Skeletal muscle tissue (tissue), 4 donors: ENCODE results near the gene OLFM1. TPM values are rescaled to one million over a fixed set of nuclear protein-coding genes. Genes with fewer than 3 reads are reported as not detected.

ENCODE experiments used
- H3K27ac ChIP-seq: one replicate; pipeline ENCODE4 v1.7.0; 2013; ENCODE audit warnings: mild to moderate bottlenecking, low read depth, low read length, inconsistent platforms
- H3K27me3 ChIP-seq, 3 donors: one replicate each; pipeline ENCODE4 v1.7.0; 2013; ENCODE audit warnings: low read length in 3 of 3; ENCODE audit not compliant: control insufficient read depth in 3 of 3, insufficient read depth in 3 of 3
- H3K36me3 ChIP-seq, 3 donors: one replicate each; pipeline ENCODE4 v1.7.0; 2013; ENCODE audit warnings: low read length in 3 of 3; ENCODE audit not compliant: control insufficient read depth in 3 of 3, insufficient read depth in 3 of 3
- H3K4me1 ChIP-seq, 3 donors: one replicate each; pipeline ENCODE4 v1.7.0; 2013; ENCODE audit warnings: low read length in 3 of 3, mild to moderate bottlenecking in 3 of 3; ENCODE audit not compliant: control insufficient read depth in 3 of 3, insufficient read depth in 3 of 3
- H3K4me3 ChIP-seq, 3 donors: one replicate each; pipeline ENCODE4 v1.7.0; 2013; ENCODE audit warnings: low read length in 3 of 3
- H3K9ac ChIP-seq, 3 donors: one replicate each; pipeline ENCODE4 v1.7.0; 2013; ENCODE audit warnings: low read length in 3 of 3, mild to moderate bottlenecking in 3 of 3, moderate library complexity in 2 of 3, low read depth in 1 of 3
- H3K9me3 ChIP-seq, 3 donors: one replicate each; pipeline ENCODE4 v1.7.0; 2013; ENCODE audit warnings: low read length in 3 of 3; ENCODE audit not compliant: control insufficient read depth in 3 of 3
- total RNA-seq: library from RNA; depleted of rRNA; stranded (reverse); fragments of >200 nt; gene quantifications from one replicate; pipeline ENCODE4 v1.2.3, GENCODE V29; 2014
- donor health status: Osteomylitis.

OLFM1 gene
- total RNA-seq, 1 donor from 2014 or later = 2.6 TPM

- no peak overlapping the region for H3K4me3 ChIP-seq
- H3K9me3 ChIP-seq = no peaks in the 10 kb centered on the region
These were observed 40.6 kb upstream of the OLFM1 start for GRCh38 chr9:135046739-135047350.

GRCh38 chr9:135047521-135047920 lies 39.9 kb upstream of the OLFM1 start:
- no peak overlapping the region for H3K9ac ChIP-seq
- no peaks in the 10 kb centered on the region for H3K9me3 ChIP-seq
- peaks cover 26 to 54% (median 54%) of the 10 kb centered on the region in 3 donors for H3K27me3 ChIP-seq
- no peak overlapping the region for H3K27ac ChIP-seq
- H3K4me3 ChIP-seq = no peak overlapping the region
- H3K4me1 ChIP-seq = no peaks in the 10 kb centered on the region
- H3K36me3 ChIP-seq = no peaks in the 10 kb centered on the region

More at GRCh38 chr9:135046739-135047350, 40.6 kb upstream of the OLFM1 start:
- Histone ChIP-seq H3K27ac (no peak overlapping the region), H3K27me3 (peaks cover 26 to 57% (median 48%) of the 10 kb centered on the region in 3 donors), H3K9ac (no peak overlapping the region), H3K36me3 (no peaks in the 10 kb centered on the region), H3K4me1 (no peaks in the 10 kb centered on the region)

GRCh38 chr9:135048046-135048757 lies 39.3 kb upstream of the OLFM1 start:
- Histone ChIP-seq H3K27me3 (peaks cover 26 to 53% (median 51%) of the 10 kb centered on the region in 3 donors), H3K9ac (no peak overlapping the region)

GRCh38 chr9:135048758-135049444 lies 38.6 kb upstream of the OLFM1 start:
- Histone ChIP-seq H3K4me1 (no peaks in the 10 kb centered on the region), H3K27ac (no peak overlapping the region), H3K9me3 (no peaks in the 10 kb centered on the region), H3K9ac (no peak overlapping the region), H3K36me3 (no peaks in the 10 kb centered on the region), H3K27me3 (peaks cover 26 to 57% (median 51%) of the 10 kb centered on the region in 3 donors), H3K4me3 (no peak overlapping the region)

More at GRCh38 chr9:135048046-135048757, 39.3 kb upstream of the OLFM1 start:
- no peaks in the 10 kb centered on the region for H3K9me3 ChIP-seq
- no peaks in the 10 kb centered on the region for H3K4me1 ChIP-seq
- no peak overlapping the region for H3K27ac ChIP-seq
- H3K4me3 ChIP-seq = no peak overlapping the region
- no peaks in the 10 kb centered on the region for H3K36me3 ChIP-seq

DNA sequence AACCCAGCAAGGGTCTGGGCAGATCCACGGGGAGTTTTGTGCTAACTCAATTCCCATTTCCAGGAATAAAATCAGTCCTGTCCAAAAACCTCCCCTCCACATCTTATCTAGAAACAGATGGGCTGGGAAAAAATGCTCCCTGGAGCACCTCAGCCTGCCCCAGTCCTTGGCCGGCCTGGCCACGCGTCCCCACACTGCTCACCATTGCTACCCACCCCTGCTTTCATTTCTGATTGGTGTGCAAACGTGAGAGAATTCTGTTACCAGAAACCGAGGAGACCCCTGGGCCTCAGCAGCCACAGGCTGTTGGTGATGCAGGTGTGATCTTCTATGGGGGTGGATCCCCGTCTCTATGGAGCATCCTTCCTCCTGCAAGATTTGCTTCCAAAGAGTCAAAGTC lies 38.0 kb upstream of the OLFM1 start:
- H3K27me3 ChIP-seq = peaks cover 26 to 57% (median 51%) of the 10 kb centered on the region in 3 donors
- H3K4me3 ChIP-seq = no peak overlapping the region
- no peaks in the 10 kb centered on the region for H3K9me3 ChIP-seq

DNA sequence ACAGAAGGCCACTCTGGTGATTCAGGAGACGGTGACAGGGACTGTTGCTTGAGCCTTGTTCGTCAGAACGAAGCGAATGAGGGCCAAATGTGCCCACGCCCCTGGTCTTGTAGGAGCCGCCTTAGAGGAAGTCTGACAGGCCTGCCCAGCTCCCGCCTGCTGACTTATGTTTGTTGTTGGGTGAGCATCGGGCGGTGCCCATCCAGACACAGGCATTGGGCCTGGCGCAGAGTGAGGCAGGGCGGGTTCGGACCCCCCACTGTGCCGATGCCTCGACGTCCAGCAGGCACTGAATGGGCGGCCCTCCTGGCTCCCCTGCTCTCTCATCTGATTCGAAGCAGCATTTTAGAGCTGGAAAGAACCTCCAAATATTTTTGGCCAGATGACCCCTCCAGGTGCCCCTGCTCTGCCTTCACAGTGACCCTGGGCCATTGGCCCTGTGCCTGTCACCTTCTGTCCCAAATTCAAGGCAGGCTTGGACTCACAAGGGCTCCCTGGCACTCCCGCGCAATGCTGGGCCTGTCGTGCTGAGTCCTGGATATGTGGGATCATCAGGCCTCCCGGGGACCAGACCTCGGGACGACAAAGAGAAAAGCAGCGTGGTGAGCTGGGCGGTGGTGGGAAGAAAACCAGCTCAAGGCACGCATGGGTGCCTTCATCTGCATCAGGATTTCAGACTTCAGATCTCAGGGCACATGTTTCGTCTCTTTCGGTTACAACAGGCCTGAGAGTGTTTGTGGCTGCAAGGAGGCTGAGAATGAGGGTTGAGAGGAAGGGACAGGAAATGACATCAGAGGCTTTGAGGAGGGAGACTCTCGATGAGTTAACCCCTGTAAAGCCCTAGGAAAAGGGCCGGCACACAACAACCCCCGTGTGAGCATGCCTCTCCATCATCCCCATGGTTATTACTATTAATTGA lies 37.1 kb upstream of the OLFM1 start:
- Histone ChIP-seq H3K36me3 (no peaks in the 10 kb centered on the region), H3K27me3 (peaks cover 26 to 55% (median 48%) of the 10 kb centered on the region in 3 donors), H3K4me1 (no peaks in the 10 kb centered on the region), H3K4me3 (no peak overlapping the region), H3K27ac (no peak overlapping the region), H3K9me3 (no peaks in the 10 kb centered on the region), H3K9ac (no peak overlapping the region)

More for the DNA sequence above, 38.0 kb upstream of the OLFM1 start:
- H3K9ac ChIP-seq = no peak overlapping the region
- H3K36me3 ChIP-seq = no peaks in the 10 kb centered on the region
- no peaks in the 10 kb centered on the region for H3K4me1 ChIP-seq
- H3K27ac ChIP-seq = no peak overlapping the region

GRCh38 chr9:135051316-135052038 lies 36.0 kb upstream of the OLFM1 start:
- Histone ChIP-seq H3K4me3 (no peak overlapping the region), H3K27ac (no peak overlapping the region), H3K4me1 (no peaks in the 10 kb centered on the region), H3K9me3 (no peaks in the 10 kb centered on the region), H3K9ac (no peak overlapping the region), H3K27me3 (peaks cover 22 to 43% (median 38%) of the 10 kb centered on the region in 3 donors), H3K36me3 (no peaks in the 10 kb centered on the region)

DNA sequence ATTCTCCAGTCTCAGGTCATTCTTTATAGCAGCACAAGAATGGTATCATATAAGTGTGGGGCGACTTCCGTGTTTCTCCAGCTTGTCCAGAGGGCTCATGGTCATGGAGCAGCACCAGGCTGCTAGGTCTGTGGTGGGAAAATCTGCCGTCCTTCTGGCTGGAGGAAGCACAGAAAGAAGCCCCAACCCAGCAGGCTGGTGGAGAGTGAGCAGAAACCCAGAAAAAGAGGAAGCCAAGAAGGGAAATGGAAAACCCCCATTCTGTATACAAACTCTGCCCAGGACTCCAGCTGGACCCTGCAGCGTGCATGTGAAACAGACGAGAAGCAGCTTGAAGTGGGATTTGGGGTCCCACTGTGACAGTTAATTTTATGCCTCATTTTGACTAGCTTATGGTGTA lies 34.3 kb upstream of the OLFM1 start:
- H3K27ac ChIP-seq = no peak overlapping the region
- no peak overlapping the region for H3K9ac ChIP-seq
- no peak overlapping the region for H3K4me3 ChIP-seq
- H3K4me1 ChIP-seq = no peaks in the 10 kb centered on the region
- H3K36me3 ChIP-seq = no peaks in the 10 kb centered on the region
- H3K9me3 ChIP-seq = no peaks in the 10 kb centered on the region
- peaks cover 19 to 34% (median 33%) of the 10 kb centered on the region in 3 donors for H3K27me3 ChIP-seq

DNA sequence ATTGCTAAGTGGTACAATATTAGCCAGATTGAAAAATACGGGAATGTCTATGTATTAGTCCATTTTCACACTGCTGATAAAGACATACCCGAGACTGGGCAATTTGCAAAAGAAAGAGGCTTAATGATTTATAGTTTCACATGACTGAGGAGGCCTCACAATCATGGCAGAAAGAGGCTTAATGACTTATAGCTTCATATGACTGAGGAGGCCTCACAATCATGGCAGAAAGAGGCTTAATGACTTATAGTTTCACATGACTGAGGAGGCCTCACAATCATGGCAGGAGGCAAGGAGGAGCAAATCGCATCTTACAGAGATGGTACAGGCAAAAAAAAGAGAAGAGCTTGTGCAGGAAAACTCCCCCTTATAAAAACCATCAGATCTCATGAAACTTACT lies 32.3 kb upstream of the OLFM1 start:
- peaks cover 9 to 19% (median 13%) of the 10 kb centered on the region in 3 donors for H3K27me3 ChIP-seq

More for the DNA sequence above, 32.3 kb upstream of the OLFM1 start:
- Histone ChIP-seq H3K4me3 (no peak overlapping the region), H3K9me3 (no peaks in the 10 kb centered on the region), H3K4me1 (no peaks in the 10 kb centered on the region), H3K9ac (no peak overlapping the region), H3K27ac (no peak overlapping the region), H3K36me3 (no peaks in the 10 kb centered on the region)
